OCI-LY3 (cell line): ENCODE data around the gene TRIM47.

Experiments used
- H2AFZ ChIP-seq: fragments of 200-600, 300-600 bp; shearing (Covaris generic); 2 replicates; pipeline ENCODE4 v1.6.0; 2014; ENCODE audit warnings: antibody characterized with exemption, low read depth, low read length
- H3K27ac ChIP-seq: fragments of 200-600, 300-600 bp; sonication (generic); 2 replicates; pipeline ENCODE4 v1.5.1; 2014; ENCODE audit warnings: mild to moderate bottlenecking, low read length, moderate library complexity, mixed read lengths
- H3K27me3 ChIP-seq: fragments of 200-600, 300-600 bp; sonication (generic); 2 replicates; pipeline ENCODE4 v1.6.1; 2014; ENCODE audit warnings: low read depth, low read length, mixed read lengths
- H3K36me3 ChIP-seq: fragments of 200-600, 300-600 bp; sonication (generic); replicated peaks from 2 replicates; pipeline ENCODE3; 2014; ENCODE audit warnings: low read depth, low read length, mixed read lengths
- H3K4me1 ChIP-seq: fragments of 300-600, 200-600 bp; sonication (generic); 2 replicates; pipeline ENCODE4 v1.6.1; 2014; ENCODE audit warnings: low read length, mixed read lengths
- H3K4me2 ChIP-seq: fragments of 200-600, 300-600 bp; sonication (generic); 2 replicates; pipeline ENCODE4 v1.6.1; 2014; ENCODE audit warnings: low read length, mixed read lengths
- H3K4me3 ChIP-seq: fragments of 300-600, 200-600 bp; sonication (generic); 2 replicates; pipeline ENCODE4 v1.5.1; 2014; ENCODE audit warnings: antibody characterized with exemption, mild to moderate bottlenecking, low read length, moderate library complexity
- H3K79me2 ChIP-seq: fragments of 300-600, 200-600 bp; shearing (Covaris generic); 2 replicates; pipeline ENCODE4 v1.6.1; 2014; ENCODE audit warnings: mild to moderate bottlenecking, low read length, mixed read lengths
- H3K9ac ChIP-seq: fragments of 300-600, 200-600 bp; shearing (Covaris generic); 2 replicates; pipeline ENCODE4 v1.6.0; 2014; ENCODE audit warnings: mild to moderate bottlenecking, low read length, moderate library complexity
- H3K9me3 ChIP-seq: fragments of 200-600, 300-600 bp; shearing (Covaris generic); 2 replicates; pipeline ENCODE4 v1.6.1; 2014; ENCODE audit warnings: low read length, mixed read lengths; ENCODE audit not compliant: insufficient read depth
- H4K20me1 ChIP-seq: fragments of 200-600, 300-600 bp; sonication (generic); 2 replicates; pipeline ENCODE4 v1.6.1; 2016; ENCODE audit warnings: low read length, mixed read lengths; ENCODE audit not compliant: insufficient read depth
- EZH2phosphoT487 ChIP-seq: fragments of 200-600 bp; shearing (Covaris generic); IDR thresholded peaks from 2 replicates; pipeline ENCODE4 v1.6.1; 2018; ENCODE audit warnings: antibody characterized with exemption, mixed run types, low read depth
- TF ChIP-seq, protein P1 (sequence below): fragments of 200-600, 300-600 bp; sonication (generic); IDR thresholded peaks from 2 replicates; pipeline ENCODE4 v1.5.1; 2014; ENCODE audit warnings: antibody characterized with exemption, low read length, low read depth

Gene TRIM47

DNA sequence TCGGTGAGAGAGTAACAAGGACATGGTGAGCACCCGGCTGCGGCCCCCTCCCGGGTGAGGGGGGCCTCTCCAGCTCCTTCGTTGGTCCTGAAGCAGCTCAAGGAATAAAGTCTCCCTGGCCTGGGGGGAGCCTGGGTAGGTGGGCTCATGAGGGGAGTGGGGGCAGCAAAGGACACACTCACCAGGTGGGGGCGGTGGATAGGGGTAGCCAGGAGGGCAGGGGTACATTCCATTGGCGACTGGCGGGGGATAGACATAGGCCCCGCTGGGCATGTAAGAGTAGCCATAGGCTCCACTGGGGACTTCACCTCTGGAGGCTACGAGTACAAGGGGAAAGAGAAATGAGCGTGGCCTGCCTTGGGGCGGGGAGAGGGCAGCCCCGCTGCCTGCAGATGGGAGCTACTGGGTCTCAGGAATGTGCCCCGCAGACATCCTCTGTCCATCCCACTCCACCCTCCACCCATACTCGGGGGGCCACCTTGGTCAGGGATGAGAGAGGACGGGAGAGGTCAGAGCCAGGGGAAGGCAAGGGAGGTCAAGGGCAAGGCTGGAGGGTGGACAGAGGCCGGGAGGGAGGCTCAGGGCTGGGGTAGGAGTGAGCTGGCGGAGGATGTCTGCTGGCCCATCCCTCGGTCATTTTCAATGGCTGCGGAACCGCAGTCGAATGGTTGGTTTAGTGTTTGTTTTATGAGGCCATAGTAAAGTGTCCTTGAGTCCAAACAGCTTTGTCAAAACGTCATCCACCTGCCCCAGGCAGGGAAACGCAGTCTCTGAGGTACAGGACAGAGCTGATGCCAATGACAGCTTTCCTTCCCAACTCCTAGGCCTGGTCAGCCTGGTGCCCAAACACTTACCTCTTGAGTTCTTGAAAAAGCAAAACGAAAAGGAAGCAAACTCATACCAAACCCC, 30.5 kb downstream of the TRIM47 start:
- no peak overlapping the region for H3K9ac ChIP-seq
- H3K27me3 ChIP-seq = no peaks in the 10 kb centered on the region
- peaks cover 39% of the 10 kb centered on the region for H3K36me3 ChIP-seq
- no peak overlapping the region for H3K4me3 ChIP-seq
- H3K79me2 ChIP-seq = no peaks in the 10 kb centered on the region
- TF ChIP-seq, protein P1, sequence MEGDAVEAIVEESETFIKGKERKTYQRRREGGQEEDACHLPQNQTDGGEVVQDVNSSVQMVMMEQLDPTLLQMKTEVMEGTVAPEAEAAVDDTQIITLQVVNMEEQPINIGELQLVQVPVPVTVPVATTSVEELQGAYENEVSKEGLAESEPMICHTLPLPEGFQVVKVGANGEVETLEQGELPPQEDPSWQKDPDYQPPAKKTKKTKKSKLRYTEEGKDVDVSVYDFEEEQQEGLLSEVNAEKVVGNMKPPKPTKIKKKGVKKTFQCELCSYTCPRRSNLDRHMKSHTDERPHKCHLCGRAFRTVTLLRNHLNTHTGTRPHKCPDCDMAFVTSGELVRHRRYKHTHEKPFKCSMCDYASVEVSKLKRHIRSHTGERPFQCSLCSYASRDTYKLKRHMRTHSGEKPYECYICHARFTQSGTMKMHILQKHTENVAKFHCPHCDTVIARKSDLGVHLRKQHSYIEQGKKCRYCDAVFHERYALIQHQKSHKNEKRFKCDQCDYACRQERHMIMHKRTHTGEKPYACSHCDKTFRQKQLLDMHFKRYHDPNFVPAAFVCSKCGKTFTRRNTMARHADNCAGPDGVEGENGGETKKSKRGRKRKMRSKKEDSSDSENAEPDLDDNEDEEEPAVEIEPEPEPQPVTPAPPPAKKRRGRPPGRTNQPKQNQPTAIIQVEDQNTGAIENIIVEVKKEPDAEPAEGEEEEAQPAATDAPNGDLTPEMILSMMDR = no peak
- TF ChIP-seq EZH2phosphoT487 = no peak
- H4K20me1 ChIP-seq = no peaks in the 10 kb centered on the region
- H3K27ac ChIP-seq = no peak overlapping the region
- H3K9me3 ChIP-seq = no peaks in the 10 kb centered on the region
- H3K4me2 ChIP-seq = no peak overlapping the region
- H2AFZ ChIP-seq = no peak overlapping the region
- peaks cover 20% of the 10 kb centered on the region for H3K4me1 ChIP-seq

- peaks cover 39% of the 10 kb centered on the region for H3K36me3 ChIP-seq
- no peaks in the 10 kb centered on the region for H3K9me3 ChIP-seq
- no peak overlapping the region for H2AFZ ChIP-seq
- no peak overlapping the region for H3K9ac ChIP-seq
- no peaks in the 10 kb centered on the region for H3K27me3 ChIP-seq
- TF ChIP-seq EZH2phosphoT487 = no peak
- TF ChIP-seq, protein P1 = no peak
- no peak overlapping the region for H3K4me2 ChIP-seq
- no peak overlapping the region for H3K4me3 ChIP-seq
- H3K4me1 ChIP-seq = peaks cover 20% of the 10 kb centered on the region
- H3K27ac ChIP-seq = no peak overlapping the region
- H4K20me1 ChIP-seq = no peaks in the 10 kb centered on the region
- no peaks in the 10 kb centered on the region for H3K79me2 ChIP-seq
Observed at GRCh38 chr17:75846692-75847613, 31.4 kb downstream of the TRIM47 start.

- H3K4me2 ChIP-seq = no peak overlapping the region
- no peaks in the 10 kb centered on the region for H3K9me3 ChIP-seq
- no peak overlapping the region for H3K9ac ChIP-seq
- H3K4me1 ChIP-seq = peaks cover 20% of the 10 kb centered on the region
- no peaks in the 10 kb centered on the region for H4K20me1 ChIP-seq
- no peak overlapping the region for H3K4me3 ChIP-seq
- TF ChIP-seq EZH2phosphoT487 = no peak
- TF ChIP-seq, protein P1 = no peak
- no peak overlapping the region for H2AFZ ChIP-seq
- H3K27ac ChIP-seq = no peak overlapping the region
- no peaks in the 10 kb centered on the region for H3K27me3 ChIP-seq
- peaks cover 33% of the 10 kb centered on the region for H3K36me3 ChIP-seq
- no peaks in the 10 kb centered on the region for H3K79me2 ChIP-seq
Observed at GRCh38 chr17:75845933-75846691, 32.3 kb downstream of the TRIM47 start.
